Cardiac muscle cell (in vitro differentiated cells and primary cell): ENCODE data around the gene INPP5B. TPM values are rescaled to one million over a fixed set of nuclear protein-coding genes. Genes with fewer than 3 reads are reported as not detected.
"Not testable (repeated sequence)": the region's sequence is repeated elsewhere in the genome, so short reads cannot be mapped to it uniquely, and the experiment has no call there.

ENCODE experiments used
- DNase-seq, 2 donors: peaks; one replicate each; pipeline versions ENCODE4 v3.0.0 to v3.0.0-alpha.2; 2010 to 2017; ENCODE audit warnings: low read depth in 1 of 2, low spot score in 1 of 2
- H3K27ac ChIP-seq: fragments of 200-600 bp; sonication (generic); 2 replicates; pipeline ENCODE4 v1.5.1; 2016
- H3K27me3 ChIP-seq: fragments of 200-600 bp; sonication (generic); 2 replicates; pipeline ENCODE4 v1.6.0; 2016; ENCODE audit warnings: control low read depth
- H3K36me3 ChIP-seq: fragments of 200-600 bp; sonication (generic); 2 replicates; pipeline ENCODE4 v1.5.1; 2016; ENCODE audit warnings: control low read depth
- H3K4me1 ChIP-seq: fragments of 200-600 bp; sonication (generic); 2 replicates; pipeline ENCODE4 v1.8.1; 2017; ENCODE audit warnings: low read depth, mild to moderate bottlenecking, mixed run types
- H3K4me3 ChIP-seq: fragments of 200-600 bp; sonication (generic); 2 replicates; pipeline ENCODE4 v1.5.1; 2016; ENCODE audit warnings: mild to moderate bottlenecking
- H3K9me3 ChIP-seq: fragments of 200-600 bp; sonication (generic); 2 replicates; pipeline ENCODE4 v1.5.1; 2017; ENCODE audit warnings: low read depth, mild to moderate bottlenecking, control low read depth
- CTCF ChIP-seq: IDR thresholded peaks from 2 replicates; pipeline ENCODE4 v1.5.1; 2012; ENCODE audit warnings: low read depth, mild to moderate bottlenecking, low read length
- polyA plus RNA-seq: library from polyadenylated mRNA; unstranded; fragments of >200 nt; fragmentation: Nextera tagmentation; extraction: Ambion mirVana; gene quantifications from 2 replicates; pipeline ENCODE4 v1.2.1, GENCODE V29; 2016
- total RNA-seq: library from RNA; depleted of rRNA; stranded (reverse); fragments of >200 nt; gene quantifications from 2 replicates; pipeline ENCODE4 v1.2.3, GENCODE V29; 2016

Gene INPP5B
- total and polyA plus RNA-seq, 2 experiments from 2014 or later: 9.9 to 18.4 TPM

- no peaks in the 10 kb centered on the region for H3K9me3 ChIP-seq
- H3K4me3 ChIP-seq: no peak overlapping the region
- no peak for TF ChIP-seq CTCF
- H3K27me3 ChIP-seq: no peaks in the 10 kb centered on the region
- DNase-seq: no peak
- H3K36me3 ChIP-seq: no peaks in the 10 kb centered on the region
- no peaks in the 10 kb centered on the region for H3K4me1 ChIP-seq
- no peak overlapping the region for H3K27ac ChIP-seq
Measured at GRCh38 chr1:37905727-37906126, 41.1 kb downstream of the INPP5B start.

- H3K4me1 ChIP-seq, H3K27me3 ChIP-seq, H3K9me3 ChIP-seq, H3K27ac ChIP-seq, H3K4me3 ChIP-seq, H3K36me3 ChIP-seq, DNase-seq: not testable (repeated sequence)
Measured at GRCh38 chr1:37903921-37904320, 42.9 kb downstream of the INPP5B start.

GRCh38 chr1:37902983-37903382, 43.9 kb downstream of the INPP5B start:
- Histone ChIP-seq H3K4me1 (no peaks in the 10 kb centered on the region), H3K27me3 (no peaks in the 10 kb centered on the region), H3K4me3 (no peak overlapping the region), H3K9me3 (no peaks in the 10 kb centered on the region), H3K36me3 (no peaks in the 10 kb centered on the region), H3K27ac (no peak overlapping the region)
- no peak for TF ChIP-seq CTCF
- DNase-seq: no peak

GRCh38 chr1:37901893-37902225, 45.0 kb downstream of the INPP5B start:
- TF ChIP-seq CTCF: no peak

GRCh38 chr1:37901191-37901892, 45.5 kb downstream of the INPP5B start:
- Histone ChIP-seq H3K4me1 (no peaks in the 10 kb centered on the region), H3K36me3 (no peaks in the 10 kb centered on the region), H3K9me3 (no peaks in the 10 kb centered on the region), H3K27me3 (no peaks in the 10 kb centered on the region), H3K4me3 (no peak overlapping the region), H3K27ac (no peak overlapping the region)
- no peak for DNase-seq
- no peak for TF ChIP-seq CTCF

More at GRCh38 chr1:37901893-37902225, 45.0 kb downstream of the INPP5B start:
- Histone ChIP-seq H3K9me3 (no peaks in the 10 kb centered on the region), H3K27ac (no peak overlapping the region), H3K27me3 (no peaks in the 10 kb centered on the region), H3K36me3 (no peaks in the 10 kb centered on the region), H3K4me1 (no peaks in the 10 kb centered on the region), H3K4me3 (no peak overlapping the region)
- no peak for DNase-seq

GRCh38 chr1:37897563-37897962, 49.3 kb downstream of the INPP5B start:
- not testable (repeated sequence) for H3K27me3 ChIP-seq, H3K9me3 ChIP-seq, DNase-seq, H3K4me1 ChIP-seq, H3K36me3 ChIP-seq, H3K27ac ChIP-seq, H3K4me3 ChIP-seq

- Histone ChIP-seq H3K36me3 (peaks cover 5% of the 10 kb centered on the region), H3K4me3 (no peak overlapping the region), H3K27me3 (no peaks in the 10 kb centered on the region), H3K9me3 (no peaks in the 10 kb centered on the region), H3K4me1 (peaks cover 11% of the 10 kb centered on the region), H3K27ac (no peak overlapping the region)
- TF ChIP-seq CTCF: no peak
- no peak for DNase-seq
Measured at GRCh38 chr1:37893673-37894072, 53.2 kb downstream of the INPP5B start.
